WI38 (cell line): ENCODE data around the gene TBC1D24.

Source experiments
- H3K4me3 ChIP-seq: 2 replicates; pipeline ENCODE4 v1.5.1; 2011; ENCODE audit warnings: low read depth, mild to moderate bottlenecking, control low read depth, low read length
- TF ChIP-seq, protein P1 (sequence below): IDR thresholded peaks from 2 replicates; pipeline ENCODE4 v1.5.1; 2012; ENCODE audit warnings: low read depth, mild to moderate bottlenecking, control low read depth, low read length

TBC1D24 gene

DNA sequence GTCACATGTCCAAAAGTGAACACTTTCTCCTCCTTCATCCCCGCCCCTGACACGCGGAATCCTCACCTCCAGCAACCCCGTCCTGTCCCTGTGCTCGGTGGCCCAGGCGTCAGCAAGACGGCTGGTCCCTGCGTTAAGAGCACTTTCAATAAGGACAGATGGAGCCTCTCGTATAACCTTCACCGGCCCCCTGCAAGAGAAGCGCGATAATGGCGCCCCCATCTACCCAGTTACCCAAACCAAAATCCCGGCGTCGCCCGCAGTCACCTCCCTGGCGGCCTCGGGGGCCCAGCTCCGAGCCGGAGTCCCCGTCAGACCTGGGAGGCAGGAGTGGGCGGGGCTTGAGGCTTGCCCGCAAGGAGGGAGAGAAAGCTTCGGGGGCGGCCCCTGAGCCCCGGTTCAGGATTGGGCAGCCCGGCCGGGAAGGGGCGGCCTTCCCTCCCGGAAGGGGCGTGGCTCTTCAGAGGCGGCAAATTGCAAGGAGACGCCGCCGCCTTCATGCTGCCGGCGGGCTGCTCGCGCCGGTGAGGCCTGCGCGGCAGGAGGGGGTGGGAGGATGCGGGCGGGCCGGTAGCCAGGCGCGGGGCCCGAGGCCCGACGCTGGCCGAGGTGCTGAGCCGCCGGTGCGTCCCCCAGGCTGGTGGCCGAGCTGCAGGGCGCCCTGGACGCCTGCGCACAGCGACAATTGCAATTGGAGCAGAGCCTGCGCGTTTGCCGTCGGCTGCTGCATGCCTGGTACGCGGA, 15.1 kb upstream of the TBC1D24 start, which contains the start of gene TEDC2:
TEDC2 (plus strand) TSS at position 463 of the 744 bp plus-strand sequence; CDS start at position 499, 36 bp downstream.
- peak within 1 kb of the TSS; percentile 66 for H3K4me3 ChIP-seq
- TF ChIP-seq, protein P1, sequence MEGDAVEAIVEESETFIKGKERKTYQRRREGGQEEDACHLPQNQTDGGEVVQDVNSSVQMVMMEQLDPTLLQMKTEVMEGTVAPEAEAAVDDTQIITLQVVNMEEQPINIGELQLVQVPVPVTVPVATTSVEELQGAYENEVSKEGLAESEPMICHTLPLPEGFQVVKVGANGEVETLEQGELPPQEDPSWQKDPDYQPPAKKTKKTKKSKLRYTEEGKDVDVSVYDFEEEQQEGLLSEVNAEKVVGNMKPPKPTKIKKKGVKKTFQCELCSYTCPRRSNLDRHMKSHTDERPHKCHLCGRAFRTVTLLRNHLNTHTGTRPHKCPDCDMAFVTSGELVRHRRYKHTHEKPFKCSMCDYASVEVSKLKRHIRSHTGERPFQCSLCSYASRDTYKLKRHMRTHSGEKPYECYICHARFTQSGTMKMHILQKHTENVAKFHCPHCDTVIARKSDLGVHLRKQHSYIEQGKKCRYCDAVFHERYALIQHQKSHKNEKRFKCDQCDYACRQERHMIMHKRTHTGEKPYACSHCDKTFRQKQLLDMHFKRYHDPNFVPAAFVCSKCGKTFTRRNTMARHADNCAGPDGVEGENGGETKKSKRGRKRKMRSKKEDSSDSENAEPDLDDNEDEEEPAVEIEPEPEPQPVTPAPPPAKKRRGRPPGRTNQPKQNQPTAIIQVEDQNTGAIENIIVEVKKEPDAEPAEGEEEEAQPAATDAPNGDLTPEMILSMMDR, result no peak

DNA sequence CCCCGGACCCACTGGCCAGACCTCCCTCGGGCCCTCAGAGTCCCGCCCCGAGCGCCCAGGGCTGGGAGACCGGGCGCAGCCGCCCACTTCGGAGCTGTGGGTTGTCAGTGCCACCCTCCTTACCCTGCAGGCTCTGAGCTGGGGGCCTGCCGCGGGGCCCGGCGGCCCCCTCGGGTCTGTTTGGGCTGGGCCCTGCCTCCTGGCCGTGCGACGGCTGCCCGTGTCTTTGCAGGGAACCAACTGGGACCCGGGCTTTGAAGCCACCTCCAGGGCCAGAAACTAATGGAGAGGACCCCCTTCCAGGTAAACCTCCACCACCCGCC, 14.6 kb upstream of the TBC1D24 start:
- TF ChIP-seq, protein P1, result no peak
- peak overlapping the region; percentile 66 for H3K4me3 ChIP-seq

- peak overlapping the region; percentile 66 for H3K4me3 ChIP-seq
Measured at GRCh38 chr16:2460916-2461315, 14.0 kb upstream of the TBC1D24 start.

DNA sequence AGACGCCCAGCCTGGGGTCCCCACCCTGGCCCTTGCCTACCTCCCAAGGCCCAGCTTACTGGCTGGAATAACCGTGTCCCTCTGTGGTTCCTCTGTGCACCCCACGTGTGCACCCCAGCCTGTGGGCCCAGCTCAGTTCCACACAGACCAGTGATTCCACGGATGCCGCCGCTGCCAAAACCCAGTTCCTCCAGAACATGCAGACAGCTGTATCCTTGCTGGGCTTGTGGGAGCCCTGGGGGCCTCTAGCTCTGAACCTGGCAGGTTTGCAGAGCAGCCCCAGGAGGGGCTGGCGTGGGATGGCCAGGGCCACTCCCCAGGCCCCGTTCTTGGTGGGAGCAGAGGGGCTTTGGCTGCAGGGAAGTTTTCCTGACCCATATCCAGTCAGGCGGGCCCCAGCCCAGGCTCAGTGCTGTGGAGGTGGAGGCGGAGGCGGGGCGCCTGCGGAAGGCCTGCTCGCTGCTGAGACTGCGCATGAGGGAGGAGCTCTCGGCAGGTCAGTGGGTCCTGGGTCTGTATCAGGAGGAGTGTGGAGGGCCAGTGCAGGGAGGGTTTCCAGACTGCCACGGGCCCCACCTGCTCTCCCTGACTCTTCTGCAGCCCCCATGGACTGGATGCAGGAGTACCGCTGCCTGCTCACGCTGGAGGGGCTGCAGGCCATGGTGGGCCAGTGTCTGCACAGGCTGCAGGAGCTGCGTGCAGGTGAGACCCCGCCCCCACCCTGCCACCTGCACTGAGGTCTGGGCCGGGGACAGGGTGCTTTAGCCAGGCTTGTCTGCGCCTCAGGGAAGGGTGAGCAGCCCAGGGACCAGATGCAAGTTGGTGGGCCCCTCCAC, 12.7 kb upstream of the TBC1D24 start:
- no peak overlapping the region for H3K4me3 ChIP-seq
- TF ChIP-seq, protein P1, result no peak

More at GRCh38 chr16:2460916-2461315, 14.0 kb upstream of the TBC1D24 start:
- TF ChIP-seq, protein P1, result no peak

GRCh38 chr16:2464333-2464732, 10.6 kb upstream of the TBC1D24 start:
- TF ChIP-seq, protein P1, result no peak
- H3K4me3 ChIP-seq, result no peak overlapping the region

GRCh38 chr16:2465653-2466415, 9.1 kb upstream of the TBC1D24 start:
- no peak overlapping the region for H3K4me3 ChIP-seq
- TF ChIP-seq, protein P1, result no peak
